Measurements from ENCODE around the gene MAP2K1.

Gene MAP2K1

DNA sequence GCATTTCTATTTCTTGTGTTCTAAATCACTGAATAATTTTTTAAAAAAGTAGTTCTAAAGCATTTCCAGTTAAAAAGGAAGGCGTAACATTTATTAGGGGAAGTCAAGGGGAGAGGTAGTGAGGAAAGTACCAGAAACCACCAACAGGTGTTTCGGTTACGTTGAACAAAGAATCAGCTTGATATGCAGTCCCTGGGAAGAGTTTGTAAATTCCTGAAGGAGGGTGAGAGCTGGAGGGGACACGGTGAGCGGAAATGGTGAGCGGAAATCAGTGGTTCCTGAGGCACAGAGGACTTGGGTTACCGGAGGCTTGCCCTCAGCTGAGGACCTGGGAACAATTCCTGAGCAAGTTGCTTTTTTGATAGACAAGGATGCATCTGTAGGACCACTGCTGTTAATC, 17.8 kb downstream of the MAP2K1 start:
- H4K8ac ChIP-seq (ENCODE audit: low read length): no peak overlapping the region
- peak overlapping the region; percentile 68 for H2BK15ac ChIP-seq (ENCODE audit: low read depth, poor library complexity, severe bottlenecking)
- DNase-seq: no peak
- H3K4ac ChIP-seq (ENCODE audit: low read depth in 1 of 2, low read length in 2 of 2): peak overlapping the region in 1 of 2 experiments; percentile 88
- WGBS: 81% methylated on average over 7 of the region's 7 CpGs
- peak overlapping the region in 1 of 2 experiments; percentile 43 for H3K18ac ChIP-seq (ENCODE audit: low read depth in 1 of 2, low read length in 2 of 2)
- no peak overlapping the region for H2BK12ac ChIP-seq (ENCODE audit: low read length in 2 of 2)
- H3K79me1 ChIP-seq (replicated peaks; ENCODE audit: low read length, poor library complexity, severe bottlenecking): peaks cover 22% of the 10 kb centered on the region
- no peak overlapping the region for H3K14ac ChIP-seq (ENCODE audit: low read length in 2 of 2)
- peaks cover 11% of the 10 kb centered on the region for H3K4me1 ChIP-seq (ENCODE audit: control insufficient read depth, insufficient read depth, low read depth, low read length)
- H4K91ac ChIP-seq (ENCODE audit: low read length): no peak overlapping the region
- H3K23ac ChIP-seq (ENCODE audit: low read length in 2 of 2): no peak overlapping the region
- H2BK5ac ChIP-seq (ENCODE audit: low read depth, low read length, poor library complexity, severe bottlenecking): no peak overlapping the region
- no peak overlapping the region for H3K4me2 ChIP-seq (ENCODE audit: low read length, poor library complexity, severe bottlenecking)
- no peak overlapping the region for H2AFZ ChIP-seq (ENCODE audit: low read depth, low read length)
- H3K4me3 ChIP-seq (ENCODE audit: insufficient read depth in 1 of 2, low read depth in 1 of 2, low read length in 2 of 2): peak overlapping the region in 1 of 2 experiments; percentile 10
- H2AK5ac ChIP-seq (ENCODE audit: low read length, severe bottlenecking): no peak overlapping the region
- H3K9me3 ChIP-seq (ENCODE audit: control insufficient read depth, low read length): no peaks in the 10 kb centered on the region
- H2BK120ac ChIP-seq (ENCODE audit: low read depth, low read length): no peak overlapping the region
- H3K9ac ChIP-seq (ENCODE audit: low read length): no peak overlapping the region
- no peaks in the 10 kb centered on the region for H3K36me3 ChIP-seq (ENCODE audit: control insufficient read depth in 1 of 2, insufficient read depth in 2 of 2, low read depth in 1 of 2, low read length in 2 of 2)
- no peak overlapping the region for H3K27ac ChIP-seq (ENCODE audit: low read length, poor library complexity, severe bottlenecking)
- H3K27me3 ChIP-seq (ENCODE audit: control insufficient read depth in 1 of 2, insufficient read depth in 1 of 2, low read length in 2 of 2): no peaks in the 10 kb centered on the region

DNA sequence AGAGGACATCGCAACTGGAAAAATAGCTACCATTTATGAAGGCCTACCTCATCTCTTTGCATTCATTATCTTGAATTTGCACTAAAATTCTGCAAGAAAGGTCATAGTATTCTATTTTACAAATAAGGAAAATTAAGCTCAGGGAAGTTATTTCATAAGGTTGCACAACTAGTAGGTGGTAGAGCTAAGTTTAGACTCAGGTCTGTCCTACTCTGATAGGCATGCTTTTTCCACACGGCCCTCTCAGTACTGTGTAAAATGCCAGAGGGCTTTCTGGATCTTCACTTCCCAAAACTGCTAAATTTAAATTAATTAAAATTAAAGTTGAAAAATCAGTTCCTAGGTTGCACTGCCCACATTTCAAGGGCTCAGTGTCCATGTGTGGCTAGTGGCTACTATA, 18.3 kb downstream of the MAP2K1 start:
- no CpG with 5 or more reads among the region's 2 CpGs for WGBS
- H2BK12ac ChIP-seq (ENCODE audit: low read length in 2 of 2): no peak overlapping the region
- no peaks in the 10 kb centered on the region for H3K27me3 ChIP-seq (ENCODE audit: control insufficient read depth in 1 of 2, insufficient read depth in 1 of 2, low read length in 2 of 2)

DNA sequence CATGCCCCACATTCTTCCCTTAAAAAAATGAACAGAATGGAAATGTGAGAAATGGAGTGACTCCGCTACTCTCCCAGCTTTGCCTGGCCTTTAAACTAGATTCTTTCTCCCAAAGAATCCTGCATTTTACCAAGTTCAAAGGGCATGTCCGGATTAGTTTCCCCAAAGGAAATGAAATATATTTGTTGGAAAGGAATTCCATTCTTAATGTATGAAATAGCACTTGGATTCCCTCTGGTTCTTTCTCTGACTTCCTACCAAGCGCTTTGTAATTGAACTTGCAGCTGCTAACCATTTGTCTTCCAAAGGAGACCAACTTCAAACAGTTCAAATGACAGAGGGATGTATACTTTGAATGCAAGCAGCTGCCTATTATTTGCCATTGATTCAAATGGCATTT, 18.9 kb downstream of the MAP2K1 start:
- Histone ChIP-seq H3K27me3 (ENCODE audit: control insufficient read depth in 1 of 2, insufficient read depth in 1 of 2, low read length in 2 of 2) (no peaks in the 10 kb centered on the region), H2AK5ac (ENCODE audit: low read length, severe bottlenecking) (no peak overlapping the region), H3K18ac (ENCODE audit: low read depth in 1 of 2, low read length in 2 of 2) (no peak overlapping the region), H3K9me3 (ENCODE audit: control insufficient read depth, low read length) (no peaks in the 10 kb centered on the region), H3K4me1 (ENCODE audit: control insufficient read depth, insufficient read depth, low read depth, low read length) (peaks cover 10% of the 10 kb centered on the region), H4K91ac (ENCODE audit: low read length) (no peak overlapping the region), H2BK12ac (ENCODE audit: low read length in 2 of 2) (no peak overlapping the region), H3K14ac (ENCODE audit: low read length in 2 of 2) (no peak overlapping the region), H3K4me3 (ENCODE audit: insufficient read depth in 1 of 2, low read depth in 1 of 2, low read length in 2 of 2) (peak overlapping the region in 1 of 2 experiments; percentile 12), H2AFZ (ENCODE audit: low read depth, low read length) (no peak overlapping the region), H3K9ac (ENCODE audit: low read length) (peak overlapping the region; percentile 35), H3K79me1 (replicated peaks; ENCODE audit: low read length, poor library complexity, severe bottlenecking) (peaks cover 24% of the 10 kb centered on the region), H2BK5ac (ENCODE audit: low read depth, low read length, poor library complexity, severe bottlenecking) (no peak overlapping the region), H2BK120ac (ENCODE audit: low read depth, low read length) (no peak overlapping the region), H3K23ac (ENCODE audit: low read length in 2 of 2) (no peak overlapping the region), H3K27ac (ENCODE audit: low read length, poor library complexity, severe bottlenecking) (no peak overlapping the region), H2BK15ac (ENCODE audit: low read depth, poor library complexity, severe bottlenecking) (no peak overlapping the region), H3K4ac (ENCODE audit: low read depth in 1 of 2, low read length in 2 of 2) (no peak overlapping the region), H3K36me3 (ENCODE audit: control insufficient read depth in 1 of 2, insufficient read depth in 2 of 2, low read depth in 1 of 2, low read length in 2 of 2) (no peaks in the 10 kb centered on the region), H3K4me2 (ENCODE audit: low read length, poor library complexity, severe bottlenecking) (no peak overlapping the region), H4K8ac (ENCODE audit: low read length) (no peak overlapping the region)
- DNase-seq: no peak
- WGBS: no CpG with 5 or more reads among the region's 3 CpGs

More for the DNA sequence above, 18.3 kb downstream of the MAP2K1 start:
- Histone ChIP-seq H3K36me3 (ENCODE audit: control insufficient read depth in 1 of 2, insufficient read depth in 2 of 2, low read depth in 1 of 2, low read length in 2 of 2) (no peaks in the 10 kb centered on the region), H2AFZ (ENCODE audit: low read depth, low read length) (no peak overlapping the region), H2BK15ac (ENCODE audit: low read depth, poor library complexity, severe bottlenecking) (no peak overlapping the region), H3K14ac (ENCODE audit: low read length in 2 of 2) (no peak overlapping the region), H4K91ac (ENCODE audit: low read length) (no peak overlapping the region), H2BK120ac (ENCODE audit: low read depth, low read length) (no peak overlapping the region), H3K79me1 (replicated peaks; ENCODE audit: low read length, poor library complexity, severe bottlenecking) (peaks cover 22% of the 10 kb centered on the region), H3K18ac (ENCODE audit: low read depth in 1 of 2, low read length in 2 of 2) (no peak overlapping the region), H2BK5ac (ENCODE audit: low read depth, low read length, poor library complexity, severe bottlenecking) (no peak overlapping the region), H3K4me3 (ENCODE audit: insufficient read depth in 1 of 2, low read depth in 1 of 2, low read length in 2 of 2) (peak overlapping the region in 1 of 2 experiments; percentile 12), H3K23ac (ENCODE audit: low read length in 2 of 2) (no peak overlapping the region), H3K9ac (ENCODE audit: low read length) (peak overlapping the region; percentile 35), H3K4me1 (ENCODE audit: control insufficient read depth, insufficient read depth, low read depth, low read length) (peaks cover 11% of the 10 kb centered on the region), H3K27ac (ENCODE audit: low read length, poor library complexity, severe bottlenecking) (no peak overlapping the region), H2AK5ac (ENCODE audit: low read length, severe bottlenecking) (no peak overlapping the region), H4K8ac (ENCODE audit: low read length) (no peak overlapping the region), H3K4ac (ENCODE audit: low read depth in 1 of 2, low read length in 2 of 2) (no peak overlapping the region), H3K9me3 (ENCODE audit: control insufficient read depth, low read length) (no peaks in the 10 kb centered on the region), H3K4me2 (ENCODE audit: low read length, poor library complexity, severe bottlenecking) (no peak overlapping the region)
- DNase-seq: no peak

DNA sequence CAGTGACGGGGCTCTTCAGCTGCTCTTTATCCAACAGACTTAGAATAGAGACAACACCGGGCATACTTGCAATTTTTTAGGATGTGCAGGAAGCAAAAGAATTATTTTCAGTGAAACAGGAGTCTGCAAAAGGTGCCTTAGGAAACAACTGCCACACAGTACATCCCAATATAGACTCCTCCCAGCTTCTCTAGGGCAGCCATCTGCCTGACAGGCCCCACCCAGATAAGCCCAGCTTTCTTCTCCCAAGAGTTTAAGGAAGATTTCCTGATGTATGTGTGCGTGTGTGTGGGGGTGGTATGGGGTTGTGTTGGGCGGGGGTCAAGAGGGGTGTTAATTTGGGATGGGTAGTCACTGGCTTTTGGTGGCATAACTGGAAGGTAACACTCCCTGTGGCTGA, 21.5 kb downstream of the MAP2K1 start:
- peaks cover 32% of the 10 kb centered on the region for H3K79me1 ChIP-seq (replicated peaks; ENCODE audit: low read length, poor library complexity, severe bottlenecking)
- no peak overlapping the region for H2BK120ac ChIP-seq (ENCODE audit: low read depth, low read length)
- no peak overlapping the region for H3K23ac ChIP-seq (ENCODE audit: low read length in 2 of 2)
- no peak for DNase-seq
- no peak overlapping the region for H2BK15ac ChIP-seq (ENCODE audit: low read depth, poor library complexity, severe bottlenecking)
- no peak overlapping the region for H3K27ac ChIP-seq (ENCODE audit: low read length, poor library complexity, severe bottlenecking)
- no peak overlapping the region for H3K4me2 ChIP-seq (ENCODE audit: low read length, poor library complexity, severe bottlenecking)
- H3K27me3 ChIP-seq (ENCODE audit: control insufficient read depth in 1 of 2, insufficient read depth in 1 of 2, low read length in 2 of 2): no peaks in the 10 kb centered on the region
- no peak overlapping the region for H2BK12ac ChIP-seq (ENCODE audit: low read length in 2 of 2)
- WGBS: 98% methylated on average over 3 of the region's 4 CpGs
- no peaks in the 10 kb centered on the region for H3K9me3 ChIP-seq (ENCODE audit: control insufficient read depth, low read length)
- H2BK5ac ChIP-seq (ENCODE audit: low read depth, low read length, poor library complexity, severe bottlenecking): no peak overlapping the region
- no peak overlapping the region for H4K8ac ChIP-seq (ENCODE audit: low read length)
- H4K91ac ChIP-seq (ENCODE audit: low read length): no peak overlapping the region
- H3K4ac ChIP-seq (ENCODE audit: low read depth in 1 of 2, low read length in 2 of 2): peak overlapping the region in 1 of 2 experiments; percentile 24
- no peak overlapping the region for H3K18ac ChIP-seq (ENCODE audit: low read depth in 1 of 2, low read length in 2 of 2)
- peaks cover 6% of the 10 kb centered on the region for H3K4me1 ChIP-seq (ENCODE audit: control insufficient read depth, insufficient read depth, low read depth, low read length)
- H3K36me3 ChIP-seq (ENCODE audit: control insufficient read depth in 1 of 2, insufficient read depth in 2 of 2, low read depth in 1 of 2, low read length in 2 of 2): no peaks in the 10 kb centered on the region
- no peak overlapping the region for H2AK5ac ChIP-seq (ENCODE audit: low read length, severe bottlenecking)
- H3K14ac ChIP-seq (ENCODE audit: low read length in 2 of 2): no peak overlapping the region
- H2AFZ ChIP-seq (ENCODE audit: low read depth, low read length): no peak overlapping the region
- no peak overlapping the region for H3K9ac ChIP-seq (ENCODE audit: low read length)
- H3K4me3 ChIP-seq (ENCODE audit: insufficient read depth in 1 of 2, low read depth in 1 of 2, low read length in 2 of 2): no peak overlapping the region

All from mesenchymal stem cell (in vitro differentiated cells and primary cell).